Raji (cell line): ENCODE results near the gene INTS7.

Experiments used
- POLR2A ChIP-seq: IDR thresholded peaks from 2 replicates; pipeline ENCODE4 v1.6.1; 2011; ENCODE audit warnings: low read depth, low read length, control low read depth; ENCODE audit not compliant: insufficient read depth

Gene INTS7

GRCh38 chr1:211903490-211904245 lies 131.7 kb downstream of the INTS7 start:
- TF ChIP-seq POLR2A: no peak

- no peak for TF ChIP-seq POLR2A
These were observed 132.6 kb downstream of the INTS7 start for GRCh38 chr1:211902624-211903291.

GRCh38 chr1:211901945-211902344 lies 133.4 kb downstream of the INTS7 start:
- no peak for TF ChIP-seq POLR2A

GRCh38 chr1:211900441-211900840 lies 134.9 kb downstream of the INTS7 start:
- no peak for TF ChIP-seq POLR2A

- no peak for TF ChIP-seq POLR2A
These were observed 138.4 kb downstream of the INTS7 start for GRCh38 chr1:211896958-211897357.

GRCh38 chr1:211895126-211895759 lies 140.1 kb downstream of the INTS7 start:
- no peak for TF ChIP-seq POLR2A

GRCh38 chr1:211894312-211894711 lies 141.0 kb downstream of the INTS7 start:
- TF ChIP-seq POLR2A: no peak

- no peak for TF ChIP-seq POLR2A
These were observed 142.1 kb downstream of the INTS7 start for GRCh38 chr1:211893260-211893659.

- no peak for TF ChIP-seq POLR2A
These were observed 142.8 kb downstream of the INTS7 start for GRCh38 chr1:211892577-211892976.

GRCh38 chr1:211891708-211892107 lies 143.6 kb downstream of the INTS7 start:
- no peak for TF ChIP-seq POLR2A
